Activated CD4-positive, alpha-beta T cell treated with anti-CD3 and anti-CD28 coated beads for 1 hour (primary cell): ENCODE measurements around the gene PRRC1.
"Not testable (repeated sequence)": the region's sequence is repeated elsewhere in the genome, so short reads cannot be mapped to it uniquely, and the experiment has no call there.

Experiments
- DNase-seq: peaks from one replicate; pipeline ENCODE4 v3.0.0-alpha.2; 2020

The PRRC1 gene

GRCh38 chr5:127549551-127549950, 32.1 kb downstream of the PRRC1 start:
- no peak for DNase-seq

- DNase-seq = no peak
Measured at GRCh38 chr5:127550652-127551409, 33.4 kb downstream of the PRRC1 start.

DNA sequence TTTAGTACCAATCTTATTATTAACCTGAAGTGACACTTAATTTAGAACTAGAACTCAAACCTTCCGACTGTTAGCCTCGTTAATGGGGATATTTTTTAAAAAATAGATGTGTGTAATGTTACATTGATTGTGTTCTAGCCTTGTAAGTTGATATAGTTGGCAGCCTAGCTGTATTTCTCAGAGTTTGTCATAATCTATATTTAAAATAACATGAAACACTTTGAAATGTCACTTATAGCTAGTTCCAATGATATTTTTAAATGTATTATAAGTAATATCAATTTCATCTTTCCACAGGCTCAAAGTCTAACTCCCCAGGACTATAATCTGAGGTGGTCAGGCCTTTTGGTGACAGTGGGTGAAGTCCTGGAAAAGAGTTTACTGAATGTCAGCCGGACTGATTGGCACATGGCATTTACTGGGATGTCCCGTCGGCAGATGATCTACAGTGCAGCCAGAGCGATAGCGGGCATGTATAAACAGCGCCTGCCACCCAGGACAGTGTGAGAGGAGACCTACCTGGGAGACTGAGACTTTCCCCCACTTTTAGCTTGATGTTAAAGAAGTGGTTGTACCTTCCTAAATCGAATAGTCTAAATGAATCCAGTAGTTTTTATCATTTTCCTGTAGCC, 34.1 kb downstream of the PRRC1 start:
- no peak for DNase-seq

- DNase-seq = no peak
Measured at GRCh38 chr5:127555826-127556225, 38.4 kb downstream of the PRRC1 start.

DNA sequence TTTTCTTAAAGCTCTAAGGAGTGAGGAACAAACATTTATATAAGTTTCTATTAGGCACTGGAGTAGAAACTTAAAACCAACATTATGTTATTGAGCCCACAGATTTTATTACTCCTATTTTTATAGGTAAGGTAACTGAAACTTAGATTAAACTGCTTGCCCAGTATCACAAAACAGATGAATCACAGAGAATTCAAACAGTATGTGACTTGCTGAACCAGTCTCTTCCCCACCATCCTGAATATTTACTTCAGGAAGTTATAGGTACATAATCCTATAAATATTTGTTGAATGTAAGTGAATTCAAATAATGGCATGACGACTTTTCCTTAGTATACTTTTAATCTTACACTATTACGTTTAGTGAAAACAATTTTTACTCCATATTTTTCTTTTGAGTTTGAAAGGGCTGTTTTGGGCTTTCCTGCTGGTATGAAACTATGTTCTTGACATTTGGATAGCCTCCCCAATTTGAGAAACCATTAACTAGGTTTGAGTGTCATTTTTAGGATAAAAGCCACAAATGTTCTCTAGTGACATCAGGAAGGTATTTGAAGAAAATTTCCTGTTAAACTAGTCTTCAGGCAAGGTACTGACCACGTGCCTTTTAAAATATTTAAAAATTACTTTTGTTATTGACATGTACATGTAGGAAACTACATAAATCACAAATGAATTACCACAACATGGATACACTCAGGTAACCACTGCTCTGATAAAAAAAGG, 39.3 kb downstream of the PRRC1 start:
- DNase-seq = no peak

DNA sequence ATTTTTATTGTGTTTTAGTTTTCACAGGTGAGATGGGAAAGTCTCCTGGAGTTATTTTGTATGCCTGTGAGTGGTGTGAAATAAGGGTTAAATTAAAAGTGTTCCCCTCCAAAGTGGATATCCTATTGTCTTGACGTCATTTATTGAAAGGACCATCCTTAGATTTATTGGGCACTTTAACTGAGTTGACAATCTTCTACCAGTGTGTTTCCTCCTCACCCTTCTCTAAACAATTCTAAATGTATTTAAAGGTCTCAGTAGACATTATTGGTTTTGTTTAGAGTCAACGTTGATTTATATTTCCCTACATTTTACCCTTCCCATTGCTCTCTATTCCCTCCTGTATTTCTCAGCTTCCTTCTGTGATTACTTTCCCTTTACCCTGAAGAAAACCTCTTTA, 40.8 kb downstream of the PRRC1 start:
- no peak for DNase-seq

DNA sequence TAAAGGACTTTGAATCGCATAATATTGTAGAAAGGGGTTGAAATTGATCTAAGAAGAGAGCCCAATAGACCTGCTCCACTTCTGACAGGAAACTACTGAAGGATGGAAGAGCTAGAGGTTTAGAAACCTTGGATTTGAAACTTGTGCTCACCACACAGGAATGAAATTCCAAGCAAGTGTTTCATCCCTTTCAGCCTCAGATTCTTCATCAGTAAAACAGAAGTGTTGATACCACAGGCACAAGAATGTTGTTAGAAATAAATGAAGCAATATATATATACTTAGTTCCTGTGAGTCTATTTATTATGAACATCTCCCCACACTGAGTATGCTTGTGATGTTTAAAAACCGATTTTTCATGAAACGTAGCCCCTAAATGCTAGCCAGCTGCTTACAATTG, 43.8 kb downstream of the PRRC1 start:
- no peak for DNase-seq

DNA sequence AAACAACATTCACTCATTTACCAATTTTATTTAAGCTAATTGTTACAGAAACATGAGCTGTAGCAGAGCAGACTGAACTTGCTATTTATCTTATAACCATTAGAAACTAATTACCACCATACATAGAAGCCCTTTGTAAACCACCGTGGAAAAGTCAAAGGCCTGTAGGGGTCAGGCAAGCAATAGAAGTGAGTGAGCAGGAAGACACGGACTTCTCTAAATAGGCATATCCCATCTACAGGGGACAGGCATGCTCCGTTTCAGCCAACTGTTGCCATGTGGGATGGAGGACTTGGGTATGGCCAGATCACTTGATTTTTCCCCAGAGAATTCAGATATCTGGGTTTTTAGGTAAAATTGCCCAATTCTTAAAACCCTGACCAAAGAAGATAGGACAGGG, 44.8 kb downstream of the PRRC1 start:
- no peak for DNase-seq

DNA sequence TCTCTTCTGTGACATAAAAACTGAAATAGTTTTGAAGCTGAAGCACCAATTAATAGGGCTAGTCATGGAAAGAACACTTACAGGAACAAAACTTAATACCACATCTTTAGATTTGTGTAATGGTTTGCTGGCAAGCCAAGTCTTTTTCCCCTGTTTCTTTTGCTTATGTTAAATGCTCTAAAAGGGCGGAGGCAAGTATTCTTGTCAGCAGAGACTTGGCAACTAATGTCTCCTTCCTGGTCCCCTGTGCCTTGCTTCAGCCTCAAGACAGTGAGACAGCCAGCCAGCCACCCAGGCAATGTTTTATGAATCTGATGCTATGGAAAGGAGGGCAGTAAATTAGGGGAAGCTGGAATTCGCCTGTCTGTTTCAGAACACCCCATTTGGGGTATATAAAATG, 45.7 kb downstream of the PRRC1 start:
- no peak for DNase-seq

DNA sequence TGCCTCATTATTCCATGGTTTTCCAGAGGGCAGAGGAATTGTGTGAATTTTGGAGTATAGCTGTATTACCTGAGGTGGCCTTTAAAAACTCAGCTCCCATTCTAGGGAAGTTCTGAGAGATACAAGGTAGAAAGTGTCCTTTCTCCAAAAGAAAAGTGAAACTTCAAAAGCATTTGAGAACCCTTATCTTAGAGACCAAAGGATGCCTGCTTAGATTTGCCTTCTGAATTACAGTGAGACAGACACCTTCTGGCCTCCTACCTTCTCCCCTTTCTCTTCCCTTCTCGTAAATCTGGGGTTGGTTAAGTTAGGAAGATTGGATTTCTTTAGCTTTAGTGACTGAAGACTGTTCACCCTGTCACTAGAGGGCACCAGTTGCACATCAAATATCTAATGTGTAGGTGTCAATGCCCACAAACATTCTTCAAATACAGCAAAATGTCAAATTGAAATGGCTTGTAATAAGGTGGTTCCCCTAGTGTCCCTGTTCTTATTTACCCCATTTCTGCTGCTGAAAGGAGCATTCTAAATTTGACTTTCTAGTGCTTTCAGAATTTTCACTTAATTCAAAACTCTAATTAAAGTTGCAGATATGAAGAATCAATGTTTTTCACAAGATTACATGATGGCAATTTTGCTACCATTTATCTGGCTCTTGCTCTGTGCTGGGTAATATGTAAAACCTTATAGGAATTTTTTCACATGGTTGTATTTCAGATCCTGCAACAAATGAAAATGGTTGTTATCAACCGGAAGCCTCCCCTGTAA, 46.7 kb downstream of the PRRC1 start:
- DNase-seq = no peak

GRCh38 chr5:127565586-127566270, 48.3 kb downstream of the PRRC1 start:
- no peak for DNase-seq

DNA sequence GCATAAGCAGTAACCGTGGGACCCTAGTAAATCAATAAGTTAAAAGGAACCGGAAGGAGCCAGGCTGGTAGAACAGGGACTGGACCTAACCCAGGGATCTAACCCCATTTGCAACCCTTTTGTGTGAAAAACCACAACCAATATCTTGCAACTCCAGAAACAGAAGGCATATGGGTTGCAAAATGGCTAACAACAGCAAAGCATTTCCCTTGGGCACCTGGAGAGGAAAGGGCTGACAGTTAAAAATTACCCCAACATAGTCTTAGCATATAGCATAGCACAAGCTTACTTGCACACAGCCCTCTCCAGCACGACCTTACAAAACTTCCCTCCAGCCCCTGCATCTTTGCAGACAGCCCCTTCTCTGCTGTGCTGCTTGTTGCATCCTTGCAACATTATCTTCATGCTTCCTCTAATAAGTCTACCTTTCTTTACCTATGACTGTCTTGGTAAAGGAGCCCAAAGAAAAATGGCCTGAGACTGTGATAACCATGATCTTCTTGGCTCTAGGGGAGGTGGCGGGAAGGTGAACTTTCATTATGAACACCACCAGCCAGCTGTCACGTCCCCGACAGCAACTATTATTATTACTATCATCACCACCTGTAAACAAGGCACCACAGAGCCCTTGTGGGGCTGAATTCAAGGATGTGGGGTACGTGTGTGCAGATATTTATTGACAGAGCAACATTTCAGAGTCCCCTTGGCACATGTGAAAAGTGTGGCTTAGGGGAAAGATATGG, 49.8 kb downstream of the PRRC1 start:
- DNase-seq = no peak

DNA sequence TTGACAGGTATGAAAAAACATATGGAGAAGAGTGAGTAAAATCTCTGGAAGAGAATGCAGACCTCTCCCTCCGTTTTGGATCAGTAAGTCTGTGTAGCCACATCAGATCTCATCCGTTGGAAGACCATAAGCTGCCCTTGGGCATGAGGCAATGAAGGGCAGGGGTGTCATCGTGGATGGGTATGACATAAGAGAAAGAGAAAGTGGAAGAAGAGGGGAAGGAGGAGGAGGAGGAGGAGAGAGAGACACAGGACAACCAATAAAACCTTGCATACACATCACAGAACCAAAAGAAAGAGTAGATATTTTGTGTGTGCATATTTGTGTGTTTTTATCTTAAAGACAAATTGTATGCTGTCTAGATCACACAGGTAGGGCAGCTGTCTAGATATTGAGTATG, 50.7 kb downstream of the PRRC1 start:
- DNase-seq = no peak

GRCh38 chr5:127569471-127569870, 52.0 kb downstream of the PRRC1 start:
- not testable (repeated sequence) for DNase-seq

DNA sequence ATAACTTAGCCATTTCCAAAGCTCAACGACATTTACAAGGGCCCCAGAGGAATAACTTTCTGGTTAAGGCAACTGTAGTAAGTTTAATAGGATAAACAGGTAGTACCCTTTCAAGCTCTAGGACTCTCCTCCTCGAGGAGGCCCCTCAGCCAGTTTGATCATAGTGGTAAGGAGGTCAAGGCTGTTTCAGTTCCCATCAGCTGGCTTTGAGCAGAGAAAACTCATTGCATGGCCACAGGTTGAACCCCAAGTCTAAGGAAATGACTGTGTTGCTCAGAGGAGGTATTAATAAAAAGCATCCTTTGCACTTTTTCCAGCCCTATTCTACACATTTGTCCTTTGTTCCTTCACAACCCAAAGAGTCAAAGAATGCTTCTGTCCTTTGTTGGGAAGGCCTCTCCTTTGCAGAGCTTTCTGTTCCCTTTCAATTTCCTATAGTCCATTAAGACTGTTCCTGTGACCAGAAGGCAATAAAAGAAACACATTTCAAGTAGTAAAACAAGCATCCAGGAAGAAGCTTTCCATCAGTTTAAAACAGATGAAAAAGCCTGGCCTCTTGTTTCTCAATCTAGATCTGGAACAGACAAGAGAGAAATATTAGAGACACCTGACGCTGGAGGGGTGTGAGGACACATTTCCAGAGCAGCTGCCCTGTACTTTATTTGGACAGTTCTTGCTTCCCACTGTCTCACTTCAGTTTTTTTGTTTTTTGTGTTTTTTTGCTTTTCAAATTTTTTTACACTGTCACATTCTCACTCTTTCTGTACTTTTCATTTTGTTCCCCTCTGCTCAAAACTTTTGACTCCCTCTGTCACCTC, 54.1 kb downstream of the PRRC1 start:
- no peak for DNase-seq

GRCh38 chr5:127572930-127573329, 55.5 kb downstream of the PRRC1 start:
- no peak for DNase-seq

GRCh38 chr5:127574852-127575679, 57.6 kb downstream of the PRRC1 start:
- DNase-seq = no peak

GRCh38 chr5:127577458-127577857, 60.0 kb downstream of the PRRC1 start:
- DNase-seq = no peak

- no peak for DNase-seq
Measured at GRCh38 chr5:127580731-127581130, 63.3 kb downstream of the PRRC1 start.

DNA sequence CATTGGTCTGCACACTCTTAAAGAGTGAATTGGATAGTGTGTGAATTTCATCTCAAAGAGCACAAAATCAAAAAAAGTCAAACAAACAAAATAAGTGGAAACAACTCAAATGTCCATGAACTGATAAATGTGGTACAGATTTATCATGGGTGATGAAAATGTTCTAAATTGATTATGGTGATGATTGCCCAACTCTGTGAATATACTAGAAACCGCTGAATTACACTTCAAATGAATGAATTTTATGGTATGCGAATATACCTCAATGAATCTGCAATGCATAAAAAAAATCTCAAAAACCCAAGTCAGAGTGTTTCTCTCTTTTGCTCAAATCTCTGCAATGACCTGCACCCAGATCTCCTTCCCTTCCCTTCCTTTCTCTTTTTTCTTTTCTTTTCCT, 64.0 kb downstream of the PRRC1 start:
- no peak for DNase-seq
